T-helper 1 cell (primary cell): ENCODE measurements around the gene NSUN2.

Source experiments
- DNase-seq, 5 donors: peaks; one replicate each; pipeline ENCODE4 v3.0.0-alpha.2; 2012 to 2020

The NSUN2 gene

GRCh38 chr5:6602441-6602840, 30.4 kb downstream of the NSUN2 start:
- DNase-seq = no peak

GRCh38 chr5:6601816-6602215, 31.0 kb downstream of the NSUN2 start:
- no peak for DNase-seq

DNA sequence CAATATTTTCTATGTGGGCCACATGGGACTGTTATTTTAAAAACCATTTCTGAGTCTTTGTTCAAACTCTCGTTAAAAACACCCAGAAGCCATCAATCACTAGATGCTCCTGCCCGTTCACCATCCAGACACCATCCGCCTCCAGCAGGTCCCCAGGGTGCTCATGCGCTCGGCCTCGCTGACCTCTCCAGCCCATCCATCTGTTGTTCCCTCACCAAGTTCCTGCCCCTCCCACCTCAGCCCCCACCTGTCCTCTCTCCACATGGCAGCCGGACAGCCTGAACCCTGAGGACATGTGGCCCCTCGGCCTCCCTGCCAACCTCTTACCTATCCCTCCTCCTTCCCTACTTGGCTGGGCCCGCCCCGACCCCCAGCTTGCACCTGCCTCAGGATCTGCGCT, 31.6 kb downstream of the NSUN2 start:
- DNase-seq = no peak

GRCh38 chr5:6599739-6600138, 33.1 kb downstream of the NSUN2 start:
- DNase-seq = no peak

- no peak for DNase-seq
Observed at GRCh38 chr5:6598351-6598900, 34.4 kb downstream of the NSUN2 start.

GRCh38 chr5:6597557-6597956, 35.3 kb downstream of the NSUN2 start:
- DNase-seq = no peak

DNA sequence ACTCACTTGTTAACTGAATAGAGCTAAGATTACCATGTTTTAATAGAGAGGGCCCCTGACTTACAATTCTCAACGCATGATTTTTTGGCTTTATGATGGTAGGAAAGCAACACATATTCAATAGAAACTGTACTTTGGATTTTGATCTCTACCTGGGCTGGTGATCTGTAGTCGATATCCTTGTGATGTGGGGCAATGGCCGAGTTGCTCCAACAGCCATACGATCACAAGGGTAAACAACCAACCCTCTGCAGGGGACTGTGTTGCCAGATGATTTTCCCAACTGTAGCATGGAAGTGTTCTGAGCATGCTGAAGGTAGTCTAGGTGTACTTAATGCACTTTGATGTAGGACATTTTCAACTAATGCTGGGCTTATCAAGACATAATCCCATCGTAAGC, 36.5 kb downstream of the NSUN2 start:
- no peak for DNase-seq

DNA sequence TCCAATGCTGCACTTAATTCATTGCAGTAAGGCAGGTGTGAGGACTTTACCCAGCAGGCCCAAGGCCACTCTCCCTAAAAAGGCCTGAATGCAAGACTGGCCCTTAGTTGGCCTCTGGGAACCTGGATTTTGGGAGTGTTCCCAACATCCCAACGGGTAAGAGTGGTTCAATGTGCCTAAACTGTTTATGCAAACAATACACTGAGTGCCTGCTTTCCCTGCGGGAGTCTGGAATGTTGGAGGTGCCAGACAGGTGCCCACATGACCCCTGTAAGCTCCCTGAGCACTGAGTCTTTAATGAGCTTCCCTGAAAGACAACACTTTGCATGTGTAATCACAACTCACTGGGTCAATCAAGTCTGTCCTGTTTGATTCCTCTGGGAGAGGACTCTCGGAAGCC, 37.4 kb downstream of the NSUN2 start:
- no peak for DNase-seq

DNA sequence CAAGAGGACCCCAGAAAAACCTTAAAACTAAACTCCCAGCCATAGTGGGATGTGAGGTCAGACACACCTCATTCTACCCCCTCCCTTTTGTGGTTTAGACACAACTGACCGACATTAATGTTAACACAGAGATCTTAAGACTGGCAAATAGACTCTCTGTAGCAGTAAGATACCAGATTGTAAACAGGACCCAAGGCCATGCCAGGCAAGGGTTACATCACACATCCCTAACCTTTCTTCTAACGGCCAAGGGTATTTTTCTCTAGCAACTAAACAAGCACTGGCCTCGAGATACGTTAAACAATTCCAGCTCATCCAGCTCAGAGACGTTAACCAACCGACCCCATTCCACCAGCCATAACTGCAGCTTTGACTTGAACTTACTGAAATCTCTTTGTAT, 38.8 kb downstream of the NSUN2 start:
- DNase-seq = no peak

GRCh38 chr5:6593148-6594016, 39.5 kb downstream of the NSUN2 start:
- DNase-seq = no peak

- DNase-seq = no peak
Observed at GRCh38 chr5:6592601-6593000, 40.2 kb downstream of the NSUN2 start.

DNA sequence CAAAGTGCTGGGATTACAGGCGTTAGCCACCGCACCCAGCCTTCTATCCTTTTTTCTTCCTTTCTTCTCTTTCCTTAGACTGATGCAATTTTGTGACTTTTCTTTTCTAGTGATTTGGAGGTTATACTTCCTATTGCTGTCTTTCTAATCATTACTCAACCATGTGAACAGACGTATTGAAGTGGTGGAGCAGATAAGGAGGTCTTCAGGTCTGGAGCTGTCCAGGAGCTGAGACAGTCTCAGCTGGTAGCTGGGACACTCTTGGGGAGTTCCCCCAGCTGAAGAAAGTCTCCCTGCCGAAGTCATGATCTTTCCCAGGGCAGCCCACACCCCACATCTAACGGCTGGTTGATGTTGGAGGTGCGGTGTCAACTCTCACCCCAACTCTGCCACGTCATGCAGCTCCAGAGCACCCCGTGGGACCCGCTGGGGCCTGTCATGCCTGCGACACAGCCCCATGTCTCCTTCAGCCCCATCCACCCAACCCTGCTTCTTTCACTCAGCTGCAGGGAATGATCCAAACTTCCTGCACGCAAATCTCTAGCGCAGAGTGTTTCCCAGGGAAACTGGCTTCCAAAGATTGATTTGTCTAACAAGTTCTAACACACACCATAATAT, 41.1 kb downstream of the NSUN2 start:
- DNase-seq = no peak

- DNase-seq = no peak
Observed at GRCh38 chr5:6590581-6590980, 42.3 kb downstream of the NSUN2 start.

- DNase-seq = no peak
Observed at GRCh38 chr5:6587171-6587570, 45.7 kb downstream of the NSUN2 start.

DNA sequence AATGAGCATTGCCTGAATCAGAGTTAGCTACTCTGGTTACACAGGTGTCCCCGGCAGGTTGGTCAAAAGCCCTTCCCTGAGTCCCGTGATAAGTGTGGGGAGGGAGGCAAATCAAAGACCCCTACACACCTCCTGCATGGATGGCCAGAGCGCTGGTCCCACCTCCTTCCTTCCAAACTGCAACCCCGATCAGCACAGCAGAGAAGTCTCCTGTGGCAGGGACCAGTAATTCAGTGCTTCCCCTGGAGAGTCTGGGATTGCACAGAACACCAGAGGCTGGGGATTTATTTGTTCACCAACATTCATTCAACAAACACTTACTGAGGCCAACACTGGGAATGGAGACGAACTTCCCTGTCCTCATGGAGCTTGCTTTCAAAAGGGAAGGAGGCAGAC, 46.2 kb downstream of the NSUN2 start:
- no peak for DNase-seq

- DNase-seq = no peak
Observed at GRCh38 chr5:6585939-6586646, 46.8 kb downstream of the NSUN2 start.

DNA sequence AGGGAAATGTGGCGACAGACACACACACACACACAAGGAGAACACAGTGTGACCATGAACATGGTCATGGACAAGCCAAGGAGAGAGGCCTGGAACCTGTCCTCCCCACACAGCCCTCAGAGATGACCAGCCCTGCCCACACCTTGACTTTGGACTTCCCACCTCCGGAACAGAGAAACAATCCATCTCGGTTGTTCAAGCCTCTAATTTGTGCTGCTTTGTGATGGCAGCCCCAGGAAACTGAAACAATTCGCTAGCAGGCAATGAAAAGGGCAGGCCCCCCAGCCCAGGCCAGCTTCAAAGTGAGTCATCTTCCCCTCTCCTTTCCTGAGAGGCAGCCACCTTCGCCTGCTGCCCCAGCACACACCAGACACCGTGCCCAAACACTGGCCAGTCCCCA, 47.7 kb downstream of the NSUN2 start:
- DNase-seq = no peak

DNA sequence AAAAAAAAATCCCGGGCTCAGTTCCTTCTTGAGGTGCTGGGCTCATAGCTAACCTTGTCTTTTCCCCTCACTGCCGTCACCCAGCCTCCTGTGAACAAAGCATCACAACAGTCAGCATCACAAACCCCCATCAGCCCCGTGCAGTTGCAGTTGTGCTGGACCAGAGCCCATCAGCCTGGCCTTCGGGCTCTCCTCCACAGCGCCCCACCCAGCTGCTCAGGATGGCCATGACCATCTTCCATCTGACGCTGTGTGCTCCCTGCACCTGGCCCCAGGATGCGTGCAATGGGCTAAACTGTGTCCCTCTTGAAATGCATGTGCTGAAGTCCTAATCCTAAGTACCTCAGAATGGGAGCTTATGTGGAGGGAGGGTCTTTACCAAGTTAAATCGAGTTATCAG, 48.1 kb downstream of the NSUN2 start:
- no peak for DNase-seq

DNA sequence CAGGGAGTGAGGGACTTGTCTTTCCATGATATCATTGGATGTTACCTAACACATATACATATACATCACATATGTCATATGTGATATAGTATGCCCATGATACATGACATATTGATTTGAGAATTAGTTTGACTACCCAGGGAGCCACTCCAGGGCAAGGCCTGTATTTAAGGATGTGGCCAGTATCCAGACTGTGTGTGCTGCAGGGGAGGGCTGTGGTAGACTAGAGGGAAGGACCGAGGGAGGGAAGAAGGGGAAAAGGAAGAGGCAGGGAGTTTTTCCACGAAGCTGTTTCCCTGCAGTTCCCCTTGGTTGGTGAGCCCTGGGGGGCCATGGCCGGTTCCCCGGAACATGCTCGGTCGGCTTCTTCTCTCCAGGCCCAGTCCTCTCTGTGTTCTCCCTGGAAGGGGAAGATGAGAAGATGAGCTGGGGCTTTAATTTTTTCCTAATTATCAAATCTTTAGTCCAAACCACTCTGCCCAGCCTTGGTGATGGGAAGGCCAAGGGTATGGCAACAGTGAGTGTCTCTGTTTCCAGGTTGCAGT, 48.7 kb downstream of the NSUN2 start:
- no peak for DNase-seq

GRCh38 chr5:6583049-6583880, 49.6 kb downstream of the NSUN2 start:
- DNase-seq = peak in 1 of 5 donors; percentile 18

DNA sequence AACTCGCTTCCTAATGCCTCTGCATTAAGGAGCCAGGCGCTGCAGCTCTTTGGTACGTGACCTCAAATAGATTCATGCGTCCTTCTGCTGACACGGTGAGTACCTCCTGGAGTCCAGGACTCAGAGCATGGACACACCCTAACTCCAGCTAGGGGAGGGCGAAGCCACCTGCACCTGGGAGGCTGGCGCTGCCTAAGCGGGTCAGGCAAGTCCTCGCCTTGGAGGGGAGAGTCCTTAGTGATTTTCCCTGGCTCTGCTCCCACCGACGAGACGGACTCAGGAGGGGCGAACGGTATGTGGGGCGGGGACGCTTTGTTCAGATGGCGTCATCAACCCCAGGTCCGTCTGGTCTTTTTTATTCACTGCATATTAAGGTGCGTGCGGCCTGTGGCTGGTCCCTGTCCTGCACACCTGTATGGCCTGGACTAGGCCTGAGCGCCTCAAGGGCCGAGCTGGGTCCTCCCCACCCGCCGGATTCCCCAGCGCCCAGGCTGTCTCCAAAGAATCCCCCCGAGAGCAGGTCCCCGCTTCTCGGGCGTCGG, 50.3 kb downstream of the NSUN2 start:
- no peak for DNase-seq
